GM19238 (cell line): ENCODE results near the gene TIRAP.

ENCODE experiments used
- DNase-seq: peaks from one replicate; pipeline ENCODE4 v3.0.0; 2011; ENCODE audit warnings: low spot score; ENCODE audit not compliant: insufficient read length

The TIRAP gene

GRCh38 chr11:126341760-126342161 is 58.9 kb downstream of the TIRAP start:
- no peak for DNase-seq

GRCh38 chr11:126343051-126343450 is 60.2 kb downstream of the TIRAP start:
- no peak for DNase-seq
